IPS-18c (cell line): Measurements from ENCODE around the gene CLCN5.

Source experiments
- H3K4me3 ChIP-seq: 2 replicates; pipeline ENCODE4 v1.7.0; 2013; ENCODE audit warnings: low read depth, mild to moderate bottlenecking, low read length, moderate library complexity; ENCODE audit not compliant: insufficient read depth
- H3K9me3 ChIP-seq: one replicate; pipeline ENCODE4 v1.6.1; 2013; ENCODE audit warnings: mild to moderate bottlenecking, low read length, moderate library complexity; ENCODE audit not compliant: control insufficient read depth, insufficient read depth

The CLCN5 gene

GRCh38 chrX:49919617-49920016, 2.8 kb upstream of the CLCN5 start:
- Histone ChIP-seq H3K4me3 (no peak overlapping the region), H3K9me3 (peaks cover 2% of the 10 kb centered on the region)

GRCh38 chrX:49921109-49921508, 1.3 kb upstream of the CLCN5 start:
- peaks cover 2% of the 10 kb centered on the region for H3K9me3 ChIP-seq
- H3K4me3 ChIP-seq, result no peak overlapping the region

GRCh38 chrX:49925176-49925575, 2.8 kb downstream of the CLCN5 start:
- H3K4me3 ChIP-seq, result no peak overlapping the region
- H3K9me3 ChIP-seq, result no peaks in the 10 kb centered on the region

- H3K4me3 ChIP-seq, result no peak overlapping the region
- no peaks in the 10 kb centered on the region for H3K9me3 ChIP-seq
Observed at GRCh38 chrX:49930039-49930438, 7.6 kb downstream of the CLCN5 start.

GRCh38 chrX:49932791-49933190, 10.4 kb downstream of the CLCN5 start:
- Histone ChIP-seq H3K9me3 (no peaks in the 10 kb centered on the region), H3K4me3 (no peak overlapping the region)

- Histone ChIP-seq H3K9me3 (no peaks in the 10 kb centered on the region), H3K4me3 (no peak overlapping the region)
Observed at GRCh38 chrX:49934148-49934547, 11.8 kb downstream of the CLCN5 start.

- no peaks in the 10 kb centered on the region for H3K9me3 ChIP-seq
- H3K4me3 ChIP-seq, result no peak overlapping the region
Observed at GRCh38 chrX:49934729-49935128, 12.3 kb downstream of the CLCN5 start.

GRCh38 chrX:49947781-49948180, 25.4 kb downstream of the CLCN5 start:
- H3K4me3 ChIP-seq, result no peak overlapping the region

GRCh38 chrX:49949961-49950360, 27.6 kb downstream of the CLCN5 start:
- Histone ChIP-seq H3K9me3 (peaks cover 7% of the 10 kb centered on the region), H3K4me3 (no peak overlapping the region)

More at GRCh38 chrX:49947781-49948180, 25.4 kb downstream of the CLCN5 start:
- peaks cover 4% of the 10 kb centered on the region for H3K9me3 ChIP-seq

- H3K9me3 ChIP-seq, result peaks cover 7% of the 10 kb centered on the region
Observed at GRCh38 chrX:49951524-49952193, 29.3 kb downstream of the CLCN5 start.

GRCh38 chrX:49956313-49956712, 33.9 kb downstream of the CLCN5 start:
- H3K4me3 ChIP-seq, result no peak overlapping the region
- peaks cover 8% of the 10 kb centered on the region for H3K9me3 ChIP-seq

More at GRCh38 chrX:49951524-49952193, 29.3 kb downstream of the CLCN5 start:
- H3K4me3 ChIP-seq, result no peak overlapping the region

GRCh38 chrX:49958727-49959485, 36.5 kb downstream of the CLCN5 start:
- H3K4me3 ChIP-seq, result no peak overlapping the region
- H3K9me3 ChIP-seq, result peaks cover 8% of the 10 kb centered on the region

GRCh38 chrX:49959602-49960001, 37.2 kb downstream of the CLCN5 start:
- peaks cover 7% of the 10 kb centered on the region for H3K9me3 ChIP-seq
- no peak overlapping the region for H3K4me3 ChIP-seq

- H3K4me3 ChIP-seq, result no peak overlapping the region
- H3K9me3 ChIP-seq, result peaks cover 5% of the 10 kb centered on the region
Observed at GRCh38 chrX:49960061-49960460, 37.7 kb downstream of the CLCN5 start.

- H3K4me3 ChIP-seq, result no peak overlapping the region
- no peaks in the 10 kb centered on the region for H3K9me3 ChIP-seq
Observed at GRCh38 chrX:49970674-49971073, 48.3 kb downstream of the CLCN5 start.

GRCh38 chrX:49972328-49972860, 50.0 kb downstream of the CLCN5 start:
- Histone ChIP-seq H3K9me3 (no peaks in the 10 kb centered on the region), H3K4me3 (no peak overlapping the region)

GRCh38 chrX:49976682-49977197, 54.3 kb downstream of the CLCN5 start:
- no peaks in the 10 kb centered on the region for H3K9me3 ChIP-seq
- H3K4me3 ChIP-seq, result no peak overlapping the region
